Thoracic aorta (tissue), 2 donors: ENCODE measurements around the gene ZCCHC2. TPM values are rescaled to one million over a fixed set of nuclear protein-coding genes. Genes with fewer than 3 reads are reported as not detected.

Source experiments
- ATAC-seq: fragments of 150-250 bp; one replicate; pipeline ENCODE4 v1.8.0; 2017; ENCODE audit warnings: low read depth; ENCODE audit not compliant: insufficient number of reproducible peaks, low FRiP score
- DNase-seq: peaks from one replicate; pipeline ENCODE4 v3.0.0-alpha.2; 2020; ENCODE audit warnings: low spot score
- H3K27ac ChIP-seq, 2 donors: fragments of 200-600 bp; sonication (generic); 1 replicate in 1 of 2; 2 replicates in 1 of 2; pipeline ENCODE4 v1.5.1; 2016; ENCODE audit warnings: mild to moderate bottlenecking in 2 of 2, moderate library complexity in 2 of 2
- H3K27me3 ChIP-seq: fragments of 200-600 bp; sonication (generic); replicated peaks from 2 replicates; pipeline ENCODE4 v1.6.0; 2016; ENCODE audit warnings: mild to moderate bottlenecking; ENCODE audit not compliant: insufficient read depth
- H3K36me3 ChIP-seq: fragments of 200-600 bp; sonication (generic); one replicate; pipeline ENCODE4 v1.5.1; 2016
- H3K4me1 ChIP-seq, 2 donors: fragments of 200-600 bp; sonication (generic); 1 replicate in 1 of 2; 2 replicates in 1 of 2; pipeline versions ENCODE4 v1.5.1 to v1.6.0; 2016; ENCODE audit warnings: low read depth in 2 of 2, mild to moderate bottlenecking in 1 of 2; ENCODE audit not compliant: control insufficient read depth in 1 of 2
- H3K4me3 ChIP-seq: fragments of 200-600 bp; sonication (generic); 2 replicates; pipeline ENCODE4 v1.5.1; 2016; ENCODE audit warnings: mild to moderate bottlenecking
- H3K9me3 ChIP-seq: fragments of 200-600 bp; sonication (generic); 2 replicates; pipeline ENCODE4 v1.5.1; 2016
- CTCF ChIP-seq: fragments of 200-600 bp; sonication (generic); IDR thresholded peaks from one replicate; pipeline ENCODE4 v1.5.1; 2019; ENCODE audit warnings: antibody characterized with exemption
- total RNA-seq, 2 donors: library from RNA; depleted of rRNA; stranded (reverse); fragments of >200 nt; gene quantifications; one replicate each; pipeline versions ENCODE4 v1.1.0 to v1.2.3, GENCODE V29; 2016

ZCCHC2 gene
- total RNA-seq, 2 donors from 2014 or later: 33.9 to 38.7 TPM

- H3K4me3 ChIP-seq: no peak overlapping the region
- ATAC-seq: no peak
- H3K36me3 ChIP-seq: no peaks in the 10 kb centered on the region
- no peak for DNase-seq
- peaks cover 2% of the 10 kb centered on the region for H3K9me3 ChIP-seq
- H3K4me1 ChIP-seq: peaks cover 3 to 12% of the 10 kb centered on the region in 2 donors
- no peak for TF ChIP-seq CTCF
- no peaks in the 10 kb centered on the region for H3K27me3 ChIP-seq
- H3K27ac ChIP-seq: no peak overlapping the region
Observed at GRCh38 chr18:62519684-62520083, 3.1 kb upstream of the ZCCHC2 start.

- no peak for TF ChIP-seq CTCF
- Histone ChIP-seq H3K27ac (no peak overlapping the region), H3K27me3 (no peaks in the 10 kb centered on the region)
Observed at GRCh38 chr18:62521082-62521481, 1.7 kb upstream of the ZCCHC2 start.

GRCh38 chr18:62521593-62521992 is 1.2 kb upstream of the ZCCHC2 start:
- Histone ChIP-seq H3K9me3 (no peaks in the 10 kb centered on the region), H3K4me1 (peaks cover 9 to 26% of the 10 kb centered on the region in 2 donors), H3K4me3 (peak overlapping the region; percentile 83), H3K36me3 (no peaks in the 10 kb centered on the region), H3K27me3 (no peaks in the 10 kb centered on the region), H3K27ac (no peak overlapping the region)
- DNase-seq: no peak
- ATAC-seq: no peak
- no peak for TF ChIP-seq CTCF

More at GRCh38 chr18:62521082-62521481, 1.7 kb upstream of the ZCCHC2 start:
- ATAC-seq (no peak), DNase-seq (no peak)
- H3K9me3 ChIP-seq: no peaks in the 10 kb centered on the region
- no peaks in the 10 kb centered on the region for H3K36me3 ChIP-seq
- H3K4me3 ChIP-seq: peak overlapping the region; percentile 83
- H3K4me1 ChIP-seq: peaks cover 9 to 26% of the 10 kb centered on the region in 2 donors

- TF ChIP-seq CTCF: no peak
- peak overlapping the region; percentile 83 for H3K4me3 ChIP-seq
- H3K4me1 ChIP-seq: peaks cover 11 to 29% of the 10 kb centered on the region in 2 donors
- no peaks in the 10 kb centered on the region for H3K9me3 ChIP-seq
- H3K27ac ChIP-seq: peak overlapping the region; percentile 88 to 99
- no peaks in the 10 kb centered on the region for H3K27me3 ChIP-seq
- ATAC-seq (peak; percentile 13), DNase-seq (no peak)
- H3K36me3 ChIP-seq: no peaks in the 10 kb centered on the region
Observed at GRCh38 chr18:62522178-62522503, 684 bp upstream of the ZCCHC2 start.

GRCh38 chr18:62523255-62523588 is 397 bp downstream of the ZCCHC2 start:
- no peak for TF ChIP-seq CTCF
- ATAC-seq (peak; percentile 45), DNase-seq (no peak)
- no peaks in the 10 kb centered on the region for H3K9me3 ChIP-seq
- peak overlapping the region; percentile 88 to 99 for H3K27ac ChIP-seq
- no peaks in the 10 kb centered on the region for H3K27me3 ChIP-seq
- H3K4me1 ChIP-seq: peaks cover 12 to 37% of the 10 kb centered on the region in 2 donors
- H3K4me3 ChIP-seq: peak overlapping the region; percentile 83
- no peaks in the 10 kb centered on the region for H3K36me3 ChIP-seq
